Left lobe of liver (tissue), 2 donors: ENCODE measurements around the gene CPSF7. TPM values are rescaled to one million over a fixed set of nuclear protein-coding genes. Genes with fewer than 3 reads are reported as not detected.
"Not testable (repeated sequence)": the region's sequence is repeated elsewhere in the genome, so short reads cannot be mapped to it uniquely, and the experiment has no call there.

Source experiments
- ATAC-seq: fragments of 200-7000 bp; cut with Tn5 transposase; one replicate; pipeline ENCODE4 v1.9.1; 2020; ENCODE audit warnings: mild to moderate bottlenecking, moderate library complexity
- DNase-seq: peaks from one replicate; pipeline ENCODE4 v3.0.0-alpha.2; 2020; ENCODE audit warnings: low spot score
- total RNA-seq: library from RNA; stranded (reverse); gene quantifications from one replicate; pipeline ENCODE4 v1.2.1, GENCODE V29; 2021
- donor health status: DM: no; HTN: no; CAD: no; lungs with moderate emphysema.
- donor health status: DM: no; HTN: yes; CAD: no.

The CPSF7 gene
- 34.0 TPM for total RNA-seq

GRCh38 chr11:61429691-61430582 is at the start of gene CPSF7, which contains the start of gene SDHAF2:
Gene CPSF7, minus strand, starts transcription at chr11:61429975. Its CDS starts 740 bp downstream, at chr11:61429235.
Gene SDHAF2, plus strand, starts transcription at chr11:61430124. Its CDS starts 23 bp downstream, at chr11:61430147.
- DNase-seq (peak; percentile 98), ATAC-seq (peak; percentile 97)

GRCh38 chr11:61477727-61478148 is 48.0 kb upstream of the CPSF7 start:
- ATAC-seq (peak; percentile 79), DNase-seq (peak; percentile 66)

DNA sequence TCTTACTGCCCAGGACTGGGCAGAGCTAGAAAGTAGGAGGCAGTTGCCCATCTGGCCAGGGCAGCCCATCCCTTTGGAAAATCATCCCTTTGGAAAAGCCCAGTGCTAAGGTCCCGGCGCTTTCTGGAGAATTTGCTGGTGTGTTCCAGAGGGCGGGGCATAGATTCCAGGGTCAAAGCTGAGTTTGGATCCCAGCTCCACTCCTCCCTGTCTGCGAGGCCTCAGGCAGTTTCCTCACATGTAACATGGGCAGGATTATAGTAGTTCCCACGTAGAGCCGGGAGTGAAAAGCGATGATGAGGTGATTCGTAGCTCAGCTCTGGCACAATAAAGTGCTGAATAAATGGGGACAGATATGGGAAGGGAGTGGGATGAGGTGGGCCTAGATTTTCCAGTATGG is 47.4 kb upstream of the CPSF7 start:
- peak; percentile 73 for ATAC-seq
- no peak for DNase-seq

GRCh38 chr11:61476371-61476770 is 46.6 kb upstream of the CPSF7 start:
- ATAC-seq, result no peak
- no peak for DNase-seq

GRCh38 chr11:61475433-61475832 is 45.7 kb upstream of the CPSF7 start:
- ATAC-seq, result no peak
- no peak for DNase-seq

DNA sequence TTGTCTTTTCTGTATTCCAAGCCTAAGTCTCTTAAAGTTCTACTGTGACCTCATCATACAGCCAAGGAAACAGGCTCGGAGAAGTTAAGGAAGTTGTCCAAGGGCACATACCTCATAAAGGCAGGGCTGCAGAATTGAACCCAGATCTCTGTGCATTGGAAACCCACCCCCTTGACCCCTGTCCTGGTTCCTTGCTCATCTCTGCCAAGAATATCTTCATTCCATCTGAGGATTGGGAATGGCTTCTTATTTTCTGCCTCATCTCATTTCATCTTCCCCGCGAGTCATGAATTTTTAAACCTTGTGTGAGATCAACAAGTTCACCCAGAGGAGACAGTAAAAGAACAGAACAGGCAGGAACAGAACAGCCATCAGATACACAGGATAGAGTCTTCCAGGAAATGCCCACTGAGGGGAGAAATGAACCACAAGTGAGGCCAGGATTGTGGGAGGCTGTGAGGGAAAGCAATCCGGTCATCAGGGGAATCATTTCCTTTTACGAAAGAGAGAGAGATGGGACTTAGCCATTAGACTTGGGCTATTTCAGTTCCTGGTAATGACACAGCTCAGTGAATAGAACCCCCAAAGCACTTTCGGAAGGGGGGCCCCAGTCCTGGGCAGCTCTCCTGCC is 44.4 kb upstream of the CPSF7 start:
- ATAC-seq (no peak), DNase-seq (no peak)

GRCh38 chr11:61473370-61474012 is 43.7 kb upstream of the CPSF7 start:
- DNase-seq (no peak), ATAC-seq (no peak)

GRCh38 chr11:61472868-61473267 is 43.1 kb upstream of the CPSF7 start:
- DNase-seq (no peak), ATAC-seq (no peak)

- no peak for DNase-seq
These were observed 42.5 kb upstream of the CPSF7 start for GRCh38 chr11:61472282-61472681.

GRCh38 chr11:61468002-61468401 is 38.2 kb upstream of the CPSF7 start:
- ATAC-seq, result peak; percentile 32
- no peak for DNase-seq

More at GRCh38 chr11:61472282-61472681, 42.5 kb upstream of the CPSF7 start:
- ATAC-seq, result no peak

- DNase-seq, ATAC-seq: not testable (repeated sequence)
These were observed 37.8 kb upstream of the CPSF7 start for GRCh38 chr11:61467602-61468001.

DNA sequence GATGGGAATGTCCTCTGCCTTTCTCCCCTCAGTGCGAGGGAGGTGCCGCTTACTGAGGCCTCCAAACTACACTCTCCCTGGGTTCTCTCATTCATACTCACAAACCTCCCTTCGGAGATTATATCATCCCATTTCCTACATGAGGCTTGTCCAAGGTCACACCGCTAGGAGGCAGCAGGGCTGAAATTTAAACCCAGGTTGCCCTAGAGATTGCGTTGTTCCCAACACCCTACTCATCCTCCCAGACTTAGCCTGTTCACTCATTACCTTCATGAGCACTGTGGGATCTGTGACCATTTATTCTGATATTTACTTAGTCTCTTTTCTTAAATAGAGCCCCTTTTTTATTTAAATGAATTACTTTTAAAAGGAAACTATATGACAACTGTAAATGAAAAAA is 31.2 kb upstream of the CPSF7 start:
- ATAC-seq, result peak; percentile 59
- DNase-seq, result no peak

DNA sequence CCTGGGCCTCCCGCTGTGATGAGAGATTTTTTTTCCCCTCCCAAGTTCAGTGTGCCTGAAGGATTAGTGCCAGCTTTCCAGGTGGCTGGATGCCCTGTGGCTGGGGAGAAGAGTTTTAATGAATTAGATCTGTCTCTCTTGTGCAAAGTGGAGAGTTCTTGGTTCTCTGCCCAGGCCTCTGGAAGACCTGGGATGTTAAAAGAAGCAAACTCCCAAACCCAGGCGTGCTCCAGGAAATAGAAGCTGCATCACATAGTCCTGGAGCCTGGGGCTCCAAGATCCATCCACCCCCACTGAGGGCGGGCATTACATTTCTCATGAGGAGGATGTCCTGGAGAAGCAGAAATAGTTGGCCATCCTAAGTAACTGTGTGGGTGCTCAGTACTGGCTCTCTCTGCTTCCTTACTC is 30.7 kb upstream of the CPSF7 start:
- no peak for DNase-seq
- ATAC-seq, result peak; percentile 29

- peak; percentile 28 for ATAC-seq
- DNase-seq, result no peak
These were observed 24.7 kb upstream of the CPSF7 start for GRCh38 chr11:61454520-61454919.

- no peak for DNase-seq
- no peak for ATAC-seq
These were observed 23.9 kb upstream of the CPSF7 start for GRCh38 chr11:61453695-61454094.

DNA sequence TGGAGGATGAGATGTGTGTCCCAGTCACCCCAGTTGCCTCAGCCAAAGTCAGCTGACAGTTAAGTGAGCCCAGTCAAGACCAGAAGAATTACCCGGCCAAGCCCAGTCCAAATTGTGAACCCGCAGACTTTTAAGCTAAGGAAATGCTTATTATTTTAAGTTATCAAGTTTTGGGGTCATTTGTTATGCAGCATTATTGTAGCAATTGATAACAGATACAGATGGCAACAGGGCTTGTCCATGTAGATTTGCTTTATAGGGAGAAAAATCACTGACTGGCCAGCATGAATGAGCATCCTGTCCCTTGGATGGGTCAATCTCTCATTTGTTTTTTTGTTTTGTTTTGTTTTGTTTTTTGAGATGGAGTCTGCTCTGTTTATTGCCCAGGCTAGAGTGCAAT is 23.1 kb upstream of the CPSF7 start:
- no peak for DNase-seq
- no peak for ATAC-seq

DNA sequence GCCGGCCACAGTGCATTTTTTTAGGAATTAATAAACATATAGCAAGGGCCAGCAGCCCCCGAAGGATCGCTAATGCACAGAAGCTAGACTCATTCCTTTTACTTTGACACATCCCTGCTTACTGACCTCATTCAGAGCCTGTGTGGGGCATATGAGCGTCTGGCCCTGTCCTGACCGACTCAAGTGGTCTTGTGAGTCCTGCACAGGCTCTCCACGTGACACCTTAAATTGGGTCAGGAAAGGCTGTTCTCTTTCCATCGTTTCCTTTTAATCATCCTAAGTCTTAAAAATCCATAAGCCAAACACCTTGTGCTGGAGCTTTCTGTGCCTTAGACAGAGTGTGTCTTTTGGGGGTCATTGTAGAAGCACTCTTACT is 18.8 kb upstream of the CPSF7 start:
- ATAC-seq, result no peak
- no peak for DNase-seq

- DNase-seq, result no peak
- ATAC-seq, result no peak
These were observed 18.1 kb upstream of the CPSF7 start for GRCh38 chr11:61447601-61448551.

DNA sequence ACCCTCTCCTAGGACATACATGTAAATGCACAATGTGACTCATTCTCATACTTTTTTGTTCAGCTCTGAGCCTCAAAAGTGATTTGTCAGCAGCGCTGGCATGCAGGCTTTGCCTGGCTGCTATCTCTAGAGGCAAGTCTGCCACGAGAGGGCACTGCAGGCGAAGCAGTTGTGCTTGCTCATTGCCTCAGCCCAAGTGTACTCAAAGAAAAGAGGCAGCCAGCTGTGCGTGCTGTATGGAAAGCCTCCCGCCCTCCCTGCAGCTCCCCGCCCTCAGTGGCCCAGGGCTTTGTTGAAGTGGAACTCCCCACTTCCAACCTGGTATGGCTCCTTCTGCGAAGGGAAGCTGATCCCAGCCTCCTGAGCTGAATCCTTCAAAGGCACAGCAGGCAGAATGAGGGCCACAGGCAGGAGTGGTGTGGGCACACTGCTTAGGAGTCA is 16.5 kb upstream of the CPSF7 start:
- peak; percentile 83 for DNase-seq

DNA sequence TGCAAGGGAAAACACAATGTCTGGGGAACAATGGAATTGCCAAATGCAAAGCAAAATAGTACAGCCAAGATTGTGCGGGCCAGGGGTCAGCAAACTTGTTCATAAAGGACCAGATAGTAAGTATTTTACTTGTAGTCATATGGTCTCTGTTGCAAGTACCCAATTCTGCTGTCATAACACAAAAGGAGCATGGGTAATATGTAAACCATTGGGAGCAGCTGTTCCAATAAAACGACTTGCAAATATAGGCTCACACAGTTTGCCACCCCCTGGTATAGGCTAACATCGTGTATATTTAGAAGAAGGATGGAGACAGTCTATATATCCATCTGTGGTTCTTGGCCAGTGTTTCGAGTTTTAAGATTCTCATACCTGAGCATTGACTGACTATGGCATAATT is 15.7 kb upstream of the CPSF7 start:
- DNase-seq (no peak), ATAC-seq (peak; percentile 6)

More for the DNA sequence above, 16.5 kb upstream of the CPSF7 start:
- peak; percentile 97 for ATAC-seq
